HCT116 (cell line): ENCODE results near the gene DDO. TPM values are rescaled to one million over a fixed set of nuclear protein-coding genes. Genes with fewer than 3 reads are reported as not detected.

Experiments used
- ATAC-seq: fragments of 200-7000 bp; cut with Tn5 transposase; 2 replicates; pipeline ENCODE4 v1.9.1; 2020; ENCODE audit warnings: mild to moderate bottlenecking, moderate library complexity
- BruUV-seq: library from RNA; stranded (reverse); fragments of 400-500 nt; replicated peaks from 2 replicates; lab custom pipeline; 2021; lab: Mats Ljungman, UMichigan
- CTCF ChIA-PET: fragments of 300-600 bp; sonication (Branson Sonifier 250); formaldehyde crosslinking; loops from one replicate; lab custom pipeline; 2021; ENCODE audit warnings: antibody characterized with exemption; lab: Charles Lee
- POLR2A ChIA-PET: fragments of 300-600, 350-600 bp; sonication (Branson Sonifier 250); formaldehyde crosslinking; loops from one replicate; lab custom pipeline; 2021; ENCODE audit warnings: antibody characterized with exemption; lab: Charles Lee
- RAD21 ChIA-PET, 2 experiments: fragments of 300-600 bp; sonication (Branson Sonifier 250); formaldehyde crosslinking; loops; one replicate each; lab custom pipeline; 2023; ENCODE audit warnings: low total read pairs in 2 of 2; ENCODE audit not compliant: uncharacterized antibody in 2 of 2, unreplicated experiment in 2 of 2, low non-redundant PET in 1 of 2; lab: Charles Lee
- DNase-seq: peaks from one replicate; pipeline ENCODE4 v3.0.0-alpha.2; 2010; ENCODE audit warnings: low read depth, low spot score
- H2AFZ ChIP-seq: fragments of 200-600 bp; shearing (Covaris generic), sonication (generic); 2 replicates; pipeline ENCODE4 v1.6.1; 2017; ENCODE audit warnings: low read depth, mixed run types, mixed read lengths, antibody characterized with exemption, low read length; ENCODE audit not compliant: poor library complexity, severe bottlenecking
- H3K27ac ChIP-seq: 2 replicates; pipeline ENCODE4 v1.5.1; 2012; ENCODE audit warnings: low read depth, low read length
- H3K27me3 ChIP-seq: fragments of 200-600 bp; sonication (generic); 2 replicates; pipeline ENCODE4 v1.6.1; 2016; ENCODE audit warnings: mixed run types, low read length, mixed read lengths; ENCODE audit not compliant: insufficient read depth
- H3K36me3 ChIP-seq, 2 experiments: fragments of 200-500 bp in 1 of 2; fragments of 200-600 bp in 1 of 2; sonication (Bioruptor generic) in 1 of 2; sonication (generic) in 1 of 2; 2 replicates each; pipeline versions ENCODE4 v1.5.1 to v1.6.1; 2014 to 2016; ENCODE audit warnings: low read length in 2 of 2, inconsistent platforms in 1 of 2, mixed read lengths in 1 of 2, mixed run types in 1 of 2; ENCODE audit not compliant: insufficient read depth in 2 of 2, control insufficient read depth in 1 of 2
- H3K4me1 ChIP-seq, 2 experiments: fragments of 200-600 bp in 1 of 2; sonication (generic) in 1 of 2; 2 replicates each; pipeline versions ENCODE4 v1.5.1 to v1.6.1; 2012 to 2017; ENCODE audit warnings: low read length in 2 of 2, inconsistent platforms in 1 of 2, mild to moderate bottlenecking in 1 of 2, mixed read lengths in 1 of 2, mixed run types in 1 of 2, moderate library complexity in 1 of 2; ENCODE audit not compliant: insufficient read depth in 2 of 2, control insufficient read depth in 1 of 2
- H3K4me2 ChIP-seq: fragments of 200-600 bp; sonication (generic); 2 replicates; pipeline ENCODE4 v1.6.1; 2017; ENCODE audit warnings: mixed run types, low read length, mixed read lengths
- H3K4me3 ChIP-seq, 2 experiments: fragments of 200-600 bp in 1 of 2; sonication (generic) in 1 of 2; replicated peaks in 1 of 2; 2 replicates each; pipeline ENCODE4 v1.5.1; 2011 to 2016; ENCODE audit warnings: low read length in 2 of 2, control low read depth in 1 of 2, low read depth in 1 of 2, mild to moderate bottlenecking in 1 of 2, mixed read lengths in 1 of 2, mixed run types in 1 of 2
- H3K79me2 ChIP-seq: fragments of 200-600 bp; sonication (generic); 2 replicates; pipeline ENCODE4 v1.6.1; 2017; ENCODE audit warnings: mild to moderate bottlenecking, mixed run types, low read length, moderate library complexity, mixed read lengths; ENCODE audit not compliant: insufficient read depth
- H3K9ac ChIP-seq: fragments of 200-600 bp; sonication (generic); 2 replicates; pipeline ENCODE4 v1.6.1; 2016; ENCODE audit warnings: low read length, mixed read lengths
- H3K9me2 ChIP-seq: fragments of 200-600 bp; sonication (generic), shearing (Covaris generic); 2 replicates; pipeline ENCODE4 v1.6.1; 2017; ENCODE audit warnings: mixed run types, mild to moderate bottlenecking, moderate library complexity; ENCODE audit not compliant: insufficient read depth
- H3K9me3 ChIP-seq, 2 experiments: fragments of 200-500 bp in 1 of 2; fragments of 200-600 bp in 1 of 2; sonication (Bioruptor generic) in 1 of 2; sonication (generic) in 1 of 2; 2 replicates each; pipeline ENCODE4 v1.6.1; 2014 to 2017; ENCODE audit warnings: low read length in 2 of 2, mixed read lengths in 2 of 2, inconsistent platforms in 1 of 2, low read depth in 1 of 2, mild to moderate bottlenecking in 1 of 2, mixed run types in 1 of 2, moderate library complexity in 1 of 2; ENCODE audit not compliant: control insufficient read depth in 1 of 2, insufficient read depth in 1 of 2
- H4K20me1 ChIP-seq: fragments of 200-600 bp; sonication (generic), shearing (Covaris generic); 2 replicates; pipeline ENCODE4 v1.6.1; 2017; ENCODE audit warnings: mixed run types, mild to moderate bottlenecking, moderate library complexity; ENCODE audit not compliant: insufficient read depth
- ATF3 ChIP-seq: IDR thresholded peaks from 2 replicates; pipeline ENCODE4 v1.6.1; 2012
- CBX3 ChIP-seq: IDR thresholded peaks from 2 replicates; pipeline ENCODE4 v1.6.1; 2012; ENCODE audit warnings: low read depth
- EGR1 ChIP-seq: IDR thresholded peaks from 2 replicates; pipeline ENCODE4 v1.6.1; 2012; ENCODE audit warnings: low read depth
- EZH2phosphoT487 ChIP-seq: fragments of 200-600 bp; IDR thresholded peaks from 2 replicates; pipeline ENCODE4 v1.6.1; 2018; ENCODE audit warnings: antibody characterized with exemption, borderline replicate concordance
- POLR2AphosphoS5 ChIP-seq: IDR thresholded peaks from 2 replicates; pipeline ENCODE4 v1.6.1; 2011; ENCODE audit warnings: mild to moderate bottlenecking, low read depth, low read length, moderate library complexity
- RAD21 ChIP-seq: IDR thresholded peaks from 2 replicates; pipeline ENCODE4 v1.6.1; 2012; ENCODE audit warnings: low read depth, mild to moderate bottlenecking
- SIN3A ChIP-seq: IDR thresholded peaks from 2 replicates; pipeline ENCODE4 v1.6.1; 2012; ENCODE audit warnings: low read depth
- SRF ChIP-seq: IDR thresholded peaks from 2 replicates; pipeline ENCODE4 v1.6.1; 2012; ENCODE audit warnings: low read depth
- ZNF274 ChIP-seq: fragments of 200-500 bp; sonication (Bioruptor generic); IDR thresholded peaks from 2 replicates; pipeline ENCODE4 v1.6.1; 2014; ENCODE audit warnings: mild to moderate bottlenecking, low read depth, low read length, inconsistent platforms
- intact Hi-C: fragments of 100-400 bp; cut with micrococcal nuclease; formaldehyde crosslinking; loops from 2 replicates; pipeline ENCODE4 v1.10.0; 2022
- total RNA-seq: library from RNA; stranded (reverse); gene quantifications from one replicate; pipeline ENCODE4 v1.2.1, GENCODE V29; 2021; ENCODE audit not compliant: unreplicated experiment
- TF ChIP-seq, protein P1 (sequence below): IDR thresholded peaks from 2 replicates; pipeline ENCODE4 v1.6.1; 2011; ENCODE audit warnings: mild to moderate bottlenecking, low read length, moderate library complexity; ENCODE audit not compliant: insufficient replicate concordance; ENCODE audit errors: extremely low read depth
- TF ChIP-seq, protein P2 (sequence below), 3 experiments: fragments of 200-600 bp in 1 of 3; sonication (generic) in 1 of 3; IDR thresholded peaks in 2 of 3; conservative IDR thresholded peaks in 1 of 3; 2 replicates each; pipeline ENCODE4 v1.5.1; 2012 to 2017; ENCODE audit warnings: low read depth in 2 of 3, low read length in 2 of 3, antibody characterized with exemption in 1 of 3, borderline replicate concordance in 1 of 3, control low read depth in 1 of 3, mild to moderate bottlenecking in 1 of 3, mixed read lengths in 1 of 3, mixed run types in 1 of 3, moderate library complexity in 1 of 3; ENCODE audit not compliant: insufficient read depth in 1 of 3

Gene DDO
- total RNA-seq, 1 experiment from 2014 or later = not detected

GRCh38 chr6:110366975-110367374, 48.4 kb downstream of the DDO start:
- ATAC-seq (no peak), DNase-seq (no peak)
- intact Hi-C loops = no loop called here
- no peaks in the 10 kb centered on the region for H3K36me3 ChIP-seq
- H3K9ac ChIP-seq = no peak overlapping the region
- CTCF ChIA-PET = interaction anchor here (1.2 kb wide), 1 partner anchor 25 kb away, joined by 3 read pairs; no protein-coding TSS in a partner anchor
- TF ChIP-seq RAD21 (no peak), SRF (no peak), ZNF274 (no peak), CBX3 (no peak)
- peaks cover 68% of the 10 kb centered on the region for H3K27me3 ChIP-seq
- H3K4me2 ChIP-seq = no peak overlapping the region
- no peaks in the 10 kb centered on the region for H3K4me1 ChIP-seq
- RAD21 ChIA-PET = no interaction called here
- BruUV-seq = no TSS peak
- no peaks in the 10 kb centered on the region for H4K20me1 ChIP-seq
- H3K27ac ChIP-seq = no peak overlapping the region
- H3K79me2 ChIP-seq = no peaks in the 10 kb centered on the region
- H2AFZ ChIP-seq = no peak overlapping the region
- no peak overlapping the region for H3K4me3 ChIP-seq
- POLR2A ChIA-PET = no interaction called here
- no peaks in the 10 kb centered on the region for H3K9me3 ChIP-seq
- H3K9me2 ChIP-seq = no peaks in the 10 kb centered on the region

DNA sequence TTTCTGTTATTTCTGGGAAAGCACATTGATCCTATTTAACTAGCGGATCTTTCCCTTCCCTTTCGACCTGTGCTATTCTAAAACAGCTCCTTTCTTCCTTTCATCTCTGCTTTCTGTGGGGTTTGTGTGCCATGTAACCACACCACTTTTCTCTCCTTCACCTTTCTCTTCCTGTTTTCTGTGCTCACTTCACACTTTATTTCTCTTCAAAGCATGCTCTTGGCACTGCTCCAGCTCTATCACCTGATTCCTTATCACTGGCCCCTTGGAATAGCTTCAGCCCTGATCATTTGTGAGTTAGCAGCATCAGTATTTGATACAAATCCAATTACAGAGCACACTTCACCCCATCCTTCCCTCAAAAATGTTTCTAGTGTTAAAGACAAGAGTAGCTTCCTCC, 49.1 kb downstream of the DDO start:
- BruUV-seq = no TSS peak
- POLR2A ChIA-PET = no interaction called here

More for the DNA sequence above, 49.1 kb downstream of the DDO start:
- H3K4me1 ChIP-seq = no peaks in the 10 kb centered on the region
- CTCF ChIA-PET = interaction anchor here (1.2 kb wide), 1 partner anchor 25 kb away, joined by 3 read pairs; no protein-coding TSS in a partner anchor
- no peaks in the 10 kb centered on the region for H3K79me2 ChIP-seq
- H3K4me2 ChIP-seq = no peak overlapping the region
- DNase-seq (no peak), ATAC-seq (no peak)
- RAD21 ChIA-PET = no interaction called here
- H3K4me3 ChIP-seq = no peak overlapping the region
- H3K27me3 ChIP-seq = peaks cover 64% of the 10 kb centered on the region
- no peak overlapping the region for H2AFZ ChIP-seq
- TF ChIP-seq EGR1 = no peak
- TF ChIP-seq ATF3 = no peak
- TF ChIP-seq, protein P1, sequence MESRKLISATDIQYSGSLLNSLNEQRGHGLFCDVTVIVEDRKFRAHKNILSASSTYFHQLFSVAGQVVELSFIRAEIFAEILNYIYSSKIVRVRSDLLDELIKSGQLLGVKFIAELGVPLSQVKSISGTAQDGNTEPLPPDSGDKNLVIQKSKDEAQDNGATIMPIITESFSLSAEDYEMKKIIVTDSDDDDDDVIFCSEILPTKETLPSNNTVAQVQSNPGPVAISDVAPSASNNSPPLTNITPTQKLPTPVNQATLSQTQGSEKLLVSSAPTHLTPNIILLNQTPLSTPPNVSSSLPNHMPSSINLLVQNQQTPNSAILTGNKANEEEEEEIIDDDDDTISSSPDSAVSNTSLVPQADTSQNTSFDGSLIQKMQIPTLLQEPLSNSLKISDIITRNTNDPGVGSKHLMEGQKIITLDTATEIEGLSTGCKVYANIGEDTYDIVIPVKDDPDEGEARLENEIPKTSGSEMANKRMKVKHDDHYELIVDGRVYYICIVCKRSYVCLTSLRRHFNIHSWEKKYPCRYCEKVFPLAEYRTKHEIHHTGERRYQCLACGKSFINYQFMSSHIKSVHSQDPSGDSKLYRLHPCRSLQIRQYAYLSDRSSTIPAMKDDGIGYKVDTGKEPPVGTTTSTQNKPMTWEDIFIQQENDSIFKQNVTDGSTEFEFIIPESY = no peak
- TF ChIP-seq EZH2phosphoT487 = no peak
- no peak for TF ChIP-seq POLR2AphosphoS5
- TF ChIP-seq SIN3A = no peak
- TF ChIP-seq, protein P2, sequence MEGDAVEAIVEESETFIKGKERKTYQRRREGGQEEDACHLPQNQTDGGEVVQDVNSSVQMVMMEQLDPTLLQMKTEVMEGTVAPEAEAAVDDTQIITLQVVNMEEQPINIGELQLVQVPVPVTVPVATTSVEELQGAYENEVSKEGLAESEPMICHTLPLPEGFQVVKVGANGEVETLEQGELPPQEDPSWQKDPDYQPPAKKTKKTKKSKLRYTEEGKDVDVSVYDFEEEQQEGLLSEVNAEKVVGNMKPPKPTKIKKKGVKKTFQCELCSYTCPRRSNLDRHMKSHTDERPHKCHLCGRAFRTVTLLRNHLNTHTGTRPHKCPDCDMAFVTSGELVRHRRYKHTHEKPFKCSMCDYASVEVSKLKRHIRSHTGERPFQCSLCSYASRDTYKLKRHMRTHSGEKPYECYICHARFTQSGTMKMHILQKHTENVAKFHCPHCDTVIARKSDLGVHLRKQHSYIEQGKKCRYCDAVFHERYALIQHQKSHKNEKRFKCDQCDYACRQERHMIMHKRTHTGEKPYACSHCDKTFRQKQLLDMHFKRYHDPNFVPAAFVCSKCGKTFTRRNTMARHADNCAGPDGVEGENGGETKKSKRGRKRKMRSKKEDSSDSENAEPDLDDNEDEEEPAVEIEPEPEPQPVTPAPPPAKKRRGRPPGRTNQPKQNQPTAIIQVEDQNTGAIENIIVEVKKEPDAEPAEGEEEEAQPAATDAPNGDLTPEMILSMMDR (IDR thresholded peaks at IDR 0.05 in 2 of 3, conservative IDR thresholded peaks at IDR 0.05 in 1 of 3; ENCODE audit: borderline replicate concordance in 1 of 3, insufficient read depth in 1 of 3, low read depth in 2 of 3, low read length in 2 of 3) = no peak
- intact Hi-C loops = no loop called here
- H3K9me3 ChIP-seq = no peaks in the 10 kb centered on the region
- no peaks in the 10 kb centered on the region for H3K36me3 ChIP-seq
- no peak overlapping the region for H3K9ac ChIP-seq
- no peaks in the 10 kb centered on the region for H3K9me2 ChIP-seq
- H4K20me1 ChIP-seq = no peaks in the 10 kb centered on the region
- H3K27ac ChIP-seq = no peak overlapping the region
